ENCODE results near the gene KCNH5. TPM values are rescaled to one million over a fixed set of nuclear protein-coding genes. Genes with fewer than 3 reads are reported as not detected.

KCNH5 gene, protein sequence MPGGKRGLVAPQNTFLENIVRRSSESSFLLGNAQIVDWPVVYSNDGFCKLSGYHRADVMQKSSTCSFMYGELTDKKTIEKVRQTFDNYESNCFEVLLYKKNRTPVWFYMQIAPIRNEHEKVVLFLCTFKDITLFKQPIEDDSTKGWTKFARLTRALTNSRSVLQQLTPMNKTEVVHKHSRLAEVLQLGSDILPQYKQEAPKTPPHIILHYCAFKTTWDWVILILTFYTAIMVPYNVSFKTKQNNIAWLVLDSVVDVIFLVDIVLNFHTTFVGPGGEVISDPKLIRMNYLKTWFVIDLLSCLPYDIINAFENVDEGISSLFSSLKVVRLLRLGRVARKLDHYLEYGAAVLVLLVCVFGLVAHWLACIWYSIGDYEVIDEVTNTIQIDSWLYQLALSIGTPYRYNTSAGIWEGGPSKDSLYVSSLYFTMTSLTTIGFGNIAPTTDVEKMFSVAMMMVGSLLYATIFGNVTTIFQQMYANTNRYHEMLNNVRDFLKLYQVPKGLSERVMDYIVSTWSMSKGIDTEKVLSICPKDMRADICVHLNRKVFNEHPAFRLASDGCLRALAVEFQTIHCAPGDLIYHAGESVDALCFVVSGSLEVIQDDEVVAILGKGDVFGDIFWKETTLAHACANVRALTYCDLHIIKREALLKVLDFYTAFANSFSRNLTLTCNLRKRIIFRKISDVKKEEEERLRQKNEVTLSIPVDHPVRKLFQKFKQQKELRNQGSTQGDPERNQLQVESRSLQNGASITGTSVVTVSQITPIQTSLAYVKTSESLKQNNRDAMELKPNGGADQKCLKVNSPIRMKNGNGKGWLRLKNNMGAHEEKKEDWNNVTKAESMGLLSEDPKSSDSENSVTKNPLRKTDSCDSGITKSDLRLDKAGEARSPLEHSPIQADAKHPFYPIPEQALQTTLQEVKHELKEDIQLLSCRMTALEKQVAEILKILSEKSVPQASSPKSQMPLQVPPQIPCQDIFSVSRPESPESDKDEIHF
- total RNA-seq (2016; rRNA removed; fragmentation: Illumina TruSeq; extraction: Trizol) (not detected in 2 replicates), polyA plus RNA-seq (2011; rRNA removed) (not detected in 2 replicates), polyA minus RNA-seq (2011; rRNA and poly(A)+ RNA removed; ENCODE audit: low replicate concordance) (42.5 TPM in 1 of 2 replicates, not detected in the other), Bru-seq, nascent RNA (not detected), BruChase-seq, experiment 1, labeled RNA remaining after a 6-hour chase (percentile 0 among the genes with signal in this experiment), BruChase-seq, experiment 2, labeled RNA remaining after a 2-hour chase (percentile 0 among the genes with signal in this experiment)
- total RNA-seq (2016; cell fraction: cytosol; rRNA removed; fragmentation: Illumina TruSeq; extraction: Trizol; ENCODE audit: low read depth), result not detected in 2 replicates
- total RNA-seq (2016; cell fraction: insoluble cytoplasmic fraction; rRNA removed; fragmentation: Illumina TruSeq; extraction: Trizol), result not detected in 2 replicates
- total RNA-seq (2016; cell fraction: membrane; rRNA removed; fragmentation: Illumina TruSeq; extraction: Trizol), result not detected in 2 replicates
- total RNA-seq (2016; cell fraction: nucleus; rRNA removed; fragmentation: Illumina TruSeq; extraction: Trizol), result not detected in 2 replicates
- polyA plus RNA-seq (2011; cell fraction: cytosol; rRNA removed), result not detected in 2 replicates
- not detected in 2 replicates for polyA plus RNA-seq (2011; cell fraction: nucleus; rRNA removed)
- not detected in 2 replicates for polyA plus RNA-seq (2012)
- not detected in 2 replicates for polyA plus RNA-seq (2016; cell fraction: cytosol; fragmentation: Illumina TruSeq; extraction: Trizol; ENCODE audit: low read depth)
- not detected in 2 replicates for polyA plus RNA-seq (2016; cell fraction: insoluble cytoplasmic fraction; fragmentation: Illumina TruSeq; extraction: Trizol; ENCODE audit: low read depth)
- not detected in 2 replicates for polyA plus RNA-seq (2016; cell fraction: membrane; fragmentation: Illumina TruSeq; extraction: Trizol; ENCODE audit: low read depth)
- polyA plus RNA-seq (2016; cell fraction: nucleus; fragmentation: Illumina TruSeq; extraction: Trizol; ENCODE audit: insufficient read depth, low read depth), result not detected in 2 replicates
- polyA minus RNA-seq (2011; cell fraction: cytosol; rRNA and poly(A)+ RNA removed), result not detected in 2 replicates
- under 0.01 TPM in 1 of 2 replicates, not detected in the other for polyA minus RNA-seq (2011; cell fraction: nucleus; rRNA and poly(A)+ RNA removed)
- long read RNA-seq, experiment 1, result 0 reads
- long read RNA-seq, experiment 2, result 0 reads

- in situ Hi-C loops (cut with HindIII; ENCODE audit: extremely low pct_ligation_motif_present, low pct_unique_long_range_greater_than_20kb), result loop anchor here (10.0 kb wide), 2 partner anchors 230 to 880 kb away; no protein-coding TSS in a partner anchor
- Histone ChIP-seq H3K27me3 (ENCODE audit: control insufficient read depth in 1 of 2, insufficient read depth in 2 of 2, low read length in 2 of 2) (peaks cover 9 to 26% of the 10 kb centered on the region in 2 experiments; a peak in 4 of 5 replicates), H3K27ac (ENCODE audit: extremely low read length, insufficient read depth, low read length) (no peak within 1 kb of the TSS), H3K4me2 (ENCODE audit: low read depth, low read length) (peak within 1 kb of the TSS; percentile 70), H2AFZ (ENCODE audit: low read length) (no peak within 1 kb of the TSS), H3K79me2 (ENCODE audit: insufficient read depth, low read length) (no peaks in the 10 kb centered on the region), H3K9ac (ENCODE audit: insufficient read depth, low read depth, low read length) (no peak within 1 kb of the TSS), H3K4me3 (replicated peaks in 1 of 3; ENCODE audit: insufficient read depth in 1 of 3, low read depth in 2 of 3, low read length in 3 of 3) (peak within 1 kb of the TSS; percentile 26 to 68 (median 40); a peak in 4 of 6 replicates), H4K20me1 (ENCODE audit: insufficient read depth, low read length) (no peaks in the 10 kb centered on the region), H3K9me3 (ENCODE audit: low read length) (no peaks in the 10 kb centered on the region), H3K36me3 (replicated peaks in 1 of 2; ENCODE audit: control insufficient read depth in 1 of 2, insufficient read depth in 2 of 2, low read length in 2 of 2) (no peaks in the 10 kb centered on the region), H3K4me1 (ENCODE audit: insufficient read depth, low read length) (peaks cover 17% of the 10 kb centered on the region)
- ATAC-seq (peak; percentile 87), DNase-seq (ENCODE audit: low spot score) (no peak), FAIRE-seq (no peak)
- intact Hi-C loops (cut with micrococcal nuclease; ENCODE audit: unreplicated experiment), result loop anchor here (10.0 kb wide), 1 partner anchor 230 kb away; no protein-coding TSS in a partner anchor
- CTCF ChIA-PET (ENCODE audit: low intra/inter-chr PET ratio, low total read pairs), result no interaction called here
- BruUV-seq (replicated peaks), result no TSS peak
- 8% methylated on average over 9 of the region's 35 CpGs for WGBS (ENCODE audit: low lambda C conversion rate)
- POLR2A ChIA-PET, result no interaction called here
- no peak for TF ChIP-seq TRIM24 (CRISPR knock-in tag; IDR thresholded peaks at IDR 0.05)
- TF ChIP-seq REST (IDR thresholded peaks at IDR 0.05; ENCODE audit: borderline replicate concordance in 1 of 2, low read depth in 1 of 2, low read length in 2 of 2), result peak in 1 of 2 experiments; percentile 27; a peak in 2 of 4 replicates
Measured at GRCh38 chr14:63045234-63045611, at the start of gene KCNH5. KCNH5 (minus strand) TSS chr14:63045458; CDS start chr14:63045186, 272 bp downstream.
